MCF 10A (cell line): ENCODE measurements around the gene ARG1. TPM values are rescaled to one million over a fixed set of nuclear protein-coding genes. Genes with fewer than 3 reads are reported as not detected.

ENCODE experiments used
- BruUV-seq: library from RNA; stranded (reverse); fragments of 400-500 nt; replicated peaks from 2 replicates; lab custom pipeline; 2021; lab: Mats Ljungman, UMichigan
- CTCF ChIA-PET: fragments of 300-600 bp; sonication (Branson Sonifier 250); formaldehyde crosslinking; extraction: SDS; loops from one replicate; lab custom pipeline; 2021; ENCODE audit warnings: antibody characterized with exemption, inconsistent platforms; lab: Yijun Ruan, JAX
- POLR2A ChIA-PET: fragments of 300-600, 350-650 bp; sonication (Branson Sonifier 250); formaldehyde crosslinking; extraction: SDS; loops from one replicate; lab custom pipeline; 2020; ENCODE audit warnings: antibody characterized with exemption, inconsistent platforms; lab: Yijun Ruan, JAX
- DNase-seq: peaks from one replicate; pipeline ENCODE4 v3.0.0-alpha.2; 2018; ENCODE audit not compliant: unreplicated experiment
- H3K27ac Mint-ChIP-seq: one replicate; pipeline ENCODE4 v1.8.0; 2022; ENCODE audit warnings: mild to moderate bottlenecking, low read depth, mixed read lengths; ENCODE audit not compliant: unreplicated experiment
- H3K27me3 Mint-ChIP-seq: one replicate; pipeline ENCODE4 v1.8.0; 2022; ENCODE audit warnings: mixed read lengths; ENCODE audit not compliant: insufficient read depth, unreplicated experiment
- H3K36me3 Mint-ChIP-seq: one replicate; pipeline ENCODE4 v1.8.0; 2022; ENCODE audit warnings: mild to moderate bottlenecking, moderate library complexity, mixed read lengths; ENCODE audit not compliant: insufficient read depth, unreplicated experiment
- H3K4me1 Mint-ChIP-seq: one replicate; pipeline ENCODE4 v1.8.0; 2022; ENCODE audit warnings: mixed read lengths; ENCODE audit not compliant: insufficient read depth, unreplicated experiment
- H3K4me3 Mint-ChIP-seq: one replicate; pipeline ENCODE4 v1.8.0; 2022; ENCODE audit warnings: mild to moderate bottlenecking, moderate library complexity, mixed read lengths; ENCODE audit not compliant: unreplicated experiment
- H3K9me3 Mint-ChIP-seq: one replicate; pipeline ENCODE4 v1.8.0; 2022; ENCODE audit warnings: mixed read lengths; ENCODE audit not compliant: unreplicated experiment
- CTCF ChIP-seq: fragments of 200-600 bp; IDR thresholded peaks from one replicate; pipeline ENCODE4 v1.8.0; 2022; ENCODE audit warnings: antibody characterized with exemption, mild to moderate bottlenecking; ENCODE audit not compliant: unreplicated experiment
- intact Hi-C: fragments of 100-400 bp; cut with micrococcal nuclease; formaldehyde crosslinking; loops from 2 replicates; pipeline ENCODE4 v1.14.1; 2022
- total RNA-seq: library from RNA; stranded (reverse); gene quantifications from 2 replicates; pipeline ENCODE4 v1.2.3, GENCODE V29; 2022

The ARG1 gene
- total RNA-seq, 1 experiment from 2014 or later: not detected

DNA sequence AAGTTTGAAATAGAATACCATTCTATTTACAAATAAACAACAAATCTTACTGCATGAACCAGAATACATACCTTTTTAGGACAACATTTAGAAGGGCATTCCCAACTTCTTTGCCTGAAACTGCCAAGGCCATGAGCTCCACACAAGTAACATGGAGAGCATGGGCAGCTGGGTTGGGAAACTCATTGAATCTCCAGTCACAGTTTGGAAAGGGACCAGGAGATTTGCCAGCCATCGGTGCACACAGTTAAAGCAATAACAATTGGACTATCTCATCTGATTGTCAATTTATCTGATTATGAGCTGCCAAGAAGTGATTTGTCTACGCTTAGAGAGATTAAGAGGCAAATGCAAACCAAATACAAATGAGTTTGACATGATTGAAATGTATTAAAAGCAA is 19.9 kb downstream of the ARG1 start:
- DNase-seq: no peak
- Mint-ChIP-seq H3K9me3 (no peaks in the 10 kb centered on the region), H3K36me3 (peaks cover 96% of the 10 kb centered on the region), H3K4me3 (no peak overlapping the region), H3K4me1 (no peaks in the 10 kb centered on the region), H3K27ac (no peak overlapping the region), H3K27me3 (no peaks in the 10 kb centered on the region)
- BruUV-seq: no TSS peak
- ChIA-PET POLR2A (no interaction called here), CTCF (interaction anchor here (0.6 kb wide), 1 partner anchor 9 kb away, joined by 3 read pairs; no protein-coding TSS in a partner anchor)
- no peak for TF ChIP-seq CTCF
- intact Hi-C loops: no loop called here

- intact Hi-C loops: no loop called here
- no peaks in the 10 kb centered on the region for H3K27me3 Mint-ChIP-seq
- no peaks in the 10 kb centered on the region for H3K4me1 Mint-ChIP-seq
- H3K36me3 Mint-ChIP-seq: peaks cover 99% of the 10 kb centered on the region
- no TSS peak for BruUV-seq
- TF ChIP-seq CTCF: no peak
- ChIA-PET POLR2A (no interaction called here), CTCF (no interaction called here)
- no peak overlapping the region for H3K27ac Mint-ChIP-seq
- no peak for DNase-seq
- H3K4me3 Mint-ChIP-seq: no peak overlapping the region
- H3K9me3 Mint-ChIP-seq: no peaks in the 10 kb centered on the region
Measured at GRCh38 chr6:131594074-131594473, 21.0 kb downstream of the ARG1 start.

GRCh38 chr6:131597446-131597845 is 24.4 kb downstream of the ARG1 start:
- Mint-ChIP-seq H3K4me1 (no peaks in the 10 kb centered on the region), H3K27me3 (no peaks in the 10 kb centered on the region), H3K9me3 (no peaks in the 10 kb centered on the region), H3K36me3 (peaks cover 98% of the 10 kb centered on the region), H3K27ac (no peak overlapping the region), H3K4me3 (no peak overlapping the region)
- CTCF ChIA-PET: interaction anchor here (0.6 to 2.3 kb wide), 11 partner anchors 9 to 1441 kb away, joined by 3 to 9 read pairs (median 4); no protein-coding TSS in a partner anchor
- POLR2A ChIA-PET: interaction anchor here (0.7 kb wide), 1 partner anchor 31 kb away, joined by 4 read pairs; no protein-coding TSS in a partner anchor
- no TSS peak for BruUV-seq
- DNase-seq: peak; percentile 6
- no peak for TF ChIP-seq CTCF
- intact Hi-C loops: no loop called here

DNA sequence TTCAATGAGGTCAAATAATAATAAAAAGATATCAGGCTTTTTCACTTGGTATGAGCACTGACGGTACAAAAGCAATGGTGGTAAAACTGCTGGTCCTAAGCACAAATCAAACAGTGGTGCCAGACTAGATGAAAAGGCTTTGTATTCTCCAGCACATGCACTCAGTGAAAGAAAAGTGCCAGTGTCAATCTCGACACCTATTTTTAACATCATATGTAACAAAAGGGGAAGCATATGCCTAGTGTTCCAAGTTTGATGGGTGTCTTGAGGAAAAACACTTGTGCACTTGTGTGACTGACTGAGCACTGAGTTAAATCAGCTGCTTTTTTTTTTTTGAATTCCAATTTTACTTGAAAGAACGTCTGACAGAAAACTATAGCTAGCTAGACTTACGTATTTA is 27.7 kb downstream of the ARG1 start:
- H3K4me1 Mint-ChIP-seq: no peaks in the 10 kb centered on the region
- peaks cover 96% of the 10 kb centered on the region for H3K36me3 Mint-ChIP-seq
- no peak for DNase-seq
- BruUV-seq: no TSS peak
- CTCF ChIA-PET: interaction anchor here (1.0 to 1.9 kb wide), 2 partner anchors 11 to 27 kb away, joined by 3 to 12 read pairs; partner anchors contain the start of gene MED23
- no peak for TF ChIP-seq CTCF
- no peaks in the 10 kb centered on the region for H3K27me3 Mint-ChIP-seq
- no peaks in the 10 kb centered on the region for H3K9me3 Mint-ChIP-seq
- intact Hi-C loops: no loop called here
- POLR2A ChIA-PET: interaction anchor here (1.5 kb wide), 1 partner anchor 9 kb away, joined by 4 read pairs; no protein-coding TSS in a partner anchor
- no peak overlapping the region for H3K27ac Mint-ChIP-seq
- no peak overlapping the region for H3K4me3 Mint-ChIP-seq
